Kidney epithelial cell (primary cell): Measurements from ENCODE around the gene RALY. TPM values are rescaled to one million over a fixed set of nuclear protein-coding genes. Genes with fewer than 3 reads are reported as not detected.

Experiments used
- DNase-seq: peaks from one replicate; pipeline ENCODE4 v3.0.0-alpha.2; 2010; ENCODE audit warnings: low read depth
- H3K27me3 ChIP-seq: 2 replicates; pipeline ENCODE4 v1.6.0; 2011; ENCODE audit warnings: low read length; ENCODE audit not compliant: control insufficient read depth, insufficient read depth
- H3K36me3 ChIP-seq: 2 replicates; pipeline ENCODE4 v1.5.1; 2011; ENCODE audit warnings: low read length; ENCODE audit not compliant: control insufficient read depth, insufficient read depth
- H3K4me3 ChIP-seq: 2 replicates; pipeline ENCODE4 v1.5.1; 2011; ENCODE audit warnings: low read depth, mild to moderate bottlenecking, control low read depth, low read length
- total RNA-seq: library from RNA; depleted of rRNA; stranded (reverse); fragments of >200 nt; gene quantifications from 2 replicates; pipeline ENCODE4 v1.2.3, GENCODE V29; 2015
- TF ChIP-seq, protein P1 (sequence below): IDR thresholded peaks from 2 replicates; pipeline ENCODE4 v1.5.1; 2011; ENCODE audit warnings: mild to moderate bottlenecking, moderate library complexity, low read length, control low read depth, inconsistent platforms; ENCODE audit not compliant: insufficient read depth, poor library complexity, severe bottlenecking

The RALY gene
- total RNA-seq, 1 donor from 2014 or later: 138 TPM

DNA sequence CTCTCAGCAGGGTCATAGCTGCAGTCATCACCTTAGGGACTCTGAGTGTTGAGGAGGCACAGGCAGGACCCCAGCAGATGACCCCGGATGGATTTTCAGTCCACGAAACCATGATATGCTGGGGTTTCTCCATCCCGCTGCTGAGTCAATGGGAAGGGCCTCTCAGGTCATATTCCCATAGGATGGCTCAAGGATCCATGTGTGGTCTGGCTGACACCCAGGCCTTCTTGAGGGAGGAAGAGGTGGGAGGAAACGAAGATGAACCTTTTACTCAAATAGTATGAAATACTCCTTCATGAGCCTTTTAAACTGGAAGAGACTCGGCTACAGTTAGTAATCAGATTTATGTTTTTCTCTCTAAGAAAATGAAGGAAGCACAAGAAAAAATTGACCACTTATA is 10.3 kb upstream of the RALY start:
- no peak for DNase-seq
- H3K27me3 ChIP-seq: peaks cover 4% of the 10 kb centered on the region
- TF ChIP-seq, protein P1, sequence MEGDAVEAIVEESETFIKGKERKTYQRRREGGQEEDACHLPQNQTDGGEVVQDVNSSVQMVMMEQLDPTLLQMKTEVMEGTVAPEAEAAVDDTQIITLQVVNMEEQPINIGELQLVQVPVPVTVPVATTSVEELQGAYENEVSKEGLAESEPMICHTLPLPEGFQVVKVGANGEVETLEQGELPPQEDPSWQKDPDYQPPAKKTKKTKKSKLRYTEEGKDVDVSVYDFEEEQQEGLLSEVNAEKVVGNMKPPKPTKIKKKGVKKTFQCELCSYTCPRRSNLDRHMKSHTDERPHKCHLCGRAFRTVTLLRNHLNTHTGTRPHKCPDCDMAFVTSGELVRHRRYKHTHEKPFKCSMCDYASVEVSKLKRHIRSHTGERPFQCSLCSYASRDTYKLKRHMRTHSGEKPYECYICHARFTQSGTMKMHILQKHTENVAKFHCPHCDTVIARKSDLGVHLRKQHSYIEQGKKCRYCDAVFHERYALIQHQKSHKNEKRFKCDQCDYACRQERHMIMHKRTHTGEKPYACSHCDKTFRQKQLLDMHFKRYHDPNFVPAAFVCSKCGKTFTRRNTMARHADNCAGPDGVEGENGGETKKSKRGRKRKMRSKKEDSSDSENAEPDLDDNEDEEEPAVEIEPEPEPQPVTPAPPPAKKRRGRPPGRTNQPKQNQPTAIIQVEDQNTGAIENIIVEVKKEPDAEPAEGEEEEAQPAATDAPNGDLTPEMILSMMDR: no peak
- H3K4me3 ChIP-seq: no peak overlapping the region
- H3K36me3 ChIP-seq: no peaks in the 10 kb centered on the region

DNA sequence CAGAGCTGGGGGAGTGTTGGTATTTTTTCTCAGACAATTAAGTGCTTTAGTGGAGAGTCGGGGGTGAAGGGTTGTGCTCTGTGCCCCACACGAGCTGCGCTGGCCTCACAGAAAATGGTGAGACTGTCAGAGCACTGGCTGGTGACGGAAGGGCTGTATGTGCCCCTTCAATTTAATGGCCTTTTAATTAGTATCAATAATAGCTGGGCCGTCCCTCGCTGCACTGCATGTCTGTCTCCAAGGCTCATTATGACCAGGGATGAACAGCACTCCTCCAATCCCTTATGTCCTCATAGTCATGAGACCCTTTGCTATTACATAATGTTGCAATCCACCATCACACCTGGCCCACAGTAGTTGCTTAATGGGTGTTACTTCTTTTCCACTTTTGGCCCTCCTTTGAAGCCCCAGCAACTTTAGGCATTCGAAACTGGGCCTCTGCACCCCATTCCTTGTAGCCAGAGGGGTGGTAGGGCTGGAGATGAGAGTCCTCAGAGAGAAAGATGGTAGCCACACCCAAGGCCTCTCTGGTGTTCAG is 9.5 kb upstream of the RALY start:
- peaks cover 2% of the 10 kb centered on the region for H3K27me3 ChIP-seq
- H3K4me3 ChIP-seq: no peak overlapping the region
- TF ChIP-seq, protein P1: no peak
- DNase-seq: no peak
- no peaks in the 10 kb centered on the region for H3K36me3 ChIP-seq

DNA sequence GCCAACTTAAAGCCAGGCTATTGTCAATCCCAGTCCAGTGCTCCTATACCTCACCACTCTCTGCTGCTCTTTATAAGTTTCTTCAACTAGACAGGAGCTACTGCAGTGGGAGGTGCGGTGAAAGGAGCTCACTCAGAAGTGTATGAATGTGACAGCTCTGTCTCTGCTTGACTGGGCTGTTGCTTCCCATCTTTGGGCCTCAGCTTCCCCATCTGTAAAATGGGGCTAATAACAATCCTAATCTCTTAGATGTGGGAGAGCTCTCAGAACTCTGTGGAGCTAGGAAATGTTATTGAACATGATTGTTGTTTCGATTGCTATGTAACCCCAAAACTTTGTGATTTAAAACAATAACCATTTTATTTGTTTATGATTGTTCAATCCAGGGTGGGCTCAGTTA is 8.4 kb upstream of the RALY start:
- TF ChIP-seq, protein P1: no peak
- H3K36me3 ChIP-seq: no peaks in the 10 kb centered on the region
- no peak overlapping the region for H3K4me3 ChIP-seq
- peaks cover under 1% of the 10 kb centered on the region for H3K27me3 ChIP-seq
- no peak for DNase-seq

DNA sequence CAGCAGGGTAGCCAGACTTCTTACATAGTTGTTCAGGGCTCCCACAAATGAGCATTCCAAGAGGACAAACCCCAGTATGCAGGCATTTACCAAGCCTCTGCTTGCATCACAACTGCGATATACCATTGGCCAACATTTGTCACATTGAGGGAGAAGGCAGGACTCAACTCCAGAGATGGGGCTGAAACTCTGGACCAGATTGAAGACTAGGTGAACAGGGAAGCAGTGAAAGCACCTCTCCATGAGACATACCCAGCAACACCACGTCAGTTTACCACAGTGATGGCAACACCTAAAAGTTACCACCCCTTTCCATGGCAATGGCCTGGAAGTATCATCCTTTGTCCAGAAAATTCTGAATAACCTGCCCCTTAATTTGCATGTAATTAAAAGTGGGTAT is 7.9 kb upstream of the RALY start:
- Histone ChIP-seq H3K36me3 (no peaks in the 10 kb centered on the region), H3K4me3 (no peak overlapping the region), H3K27me3 (no peaks in the 10 kb centered on the region)
- TF ChIP-seq, protein P1: no peak
- no peak for DNase-seq

DNA sequence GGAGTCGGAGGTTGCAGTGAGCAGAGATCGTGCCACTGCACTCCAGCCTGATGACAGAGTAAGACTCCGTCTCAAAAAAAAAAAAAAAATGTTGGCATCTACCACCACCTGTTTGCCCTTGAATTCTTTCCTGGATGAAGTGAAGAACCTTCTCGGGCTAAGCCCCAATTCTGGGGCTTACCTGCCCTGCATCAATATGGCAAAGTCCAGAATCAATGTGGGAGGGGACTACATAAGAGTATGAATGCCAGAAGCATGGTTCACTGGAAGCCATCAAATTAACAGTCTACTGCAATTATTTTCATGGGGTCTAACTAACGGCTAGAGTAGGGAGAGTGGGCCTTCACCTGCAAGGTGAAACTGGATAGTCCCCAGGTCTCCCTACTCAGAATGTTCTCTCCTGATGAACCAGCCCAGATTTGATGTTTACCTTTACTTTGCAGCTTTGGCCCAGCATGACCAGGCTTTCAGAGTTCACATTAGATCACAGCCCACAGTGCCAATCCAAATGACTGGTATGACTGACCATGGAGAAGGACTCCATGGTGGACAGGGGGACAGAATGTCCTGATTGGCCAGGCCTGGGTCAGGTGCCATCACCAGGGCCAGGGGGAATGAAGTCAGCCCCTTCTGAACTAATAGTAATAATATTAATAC is 7.0 kb upstream of the RALY start:
- Histone ChIP-seq H3K4me3 (no peak overlapping the region), H3K27me3 (no peaks in the 10 kb centered on the region), H3K36me3 (peaks cover 1% of the 10 kb centered on the region)
- TF ChIP-seq, protein P1: no peak
- DNase-seq: no peak

DNA sequence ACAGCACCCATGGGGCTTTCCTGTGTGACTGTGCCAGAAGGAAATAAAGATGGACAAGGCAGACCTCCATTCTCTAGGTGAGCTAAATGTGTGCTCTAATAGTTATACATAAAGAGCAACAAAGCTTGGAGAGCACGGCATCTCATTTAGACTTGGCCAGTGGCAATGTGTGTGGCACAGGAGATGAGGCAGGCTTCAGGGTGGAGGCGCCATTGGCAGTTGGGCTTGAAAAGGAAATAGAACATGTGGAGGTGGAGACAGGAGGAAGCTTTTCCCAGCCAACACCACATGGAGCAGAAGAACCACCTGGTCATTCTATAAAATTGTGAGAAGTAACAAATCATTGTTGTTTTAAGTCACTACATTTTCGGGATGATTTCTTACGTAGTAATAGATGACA is 3.6 kb upstream of the RALY start:
- H3K36me3 ChIP-seq: peaks cover 1% of the 10 kb centered on the region
- TF ChIP-seq, protein P1: no peak
- no peak for DNase-seq

More for the DNA sequence above, 3.6 kb upstream of the RALY start:
- Histone ChIP-seq H3K4me3 (no peak overlapping the region), H3K27me3 (no peaks in the 10 kb centered on the region)
